Keratinocyte (primary cell): Measurements from ENCODE around the gene SUN2. TPM values are rescaled to one million over a fixed set of nuclear protein-coding genes. Genes with fewer than 3 reads are reported as not detected.

ENCODE experiments used
- DNase-seq: peaks from one replicate; pipeline ENCODE4 v3.0.0-alpha.2; 2011; ENCODE audit warnings: low read depth, missing footprints, low spot score
- FAIRE-seq: peaks from 2 replicates; lab custom pipeline; 2011; peaks lifted over from hg19 to GRCh38; lab: Jason Lieb, UNC
- H2AFZ ChIP-seq: 2 replicates; pipeline ENCODE4 v1.6.0; 2012; ENCODE audit warnings: low read length, control low read depth, inconsistent platforms; ENCODE audit not compliant: control insufficient read depth
- H3K27ac ChIP-seq: 2 replicates; pipeline ENCODE4 v1.5.1; 2011; ENCODE audit warnings: low read length; ENCODE audit not compliant: control insufficient read depth, insufficient read depth
- H3K27me3 ChIP-seq: 3 replicates; pipeline ENCODE4 v1.6.0; 2011; ENCODE audit warnings: low read length; ENCODE audit not compliant: control insufficient read depth, insufficient read depth; ENCODE audit errors: extremely low read depth
- H3K36me3 ChIP-seq, 2 experiments: 2 replicates in 1 of 2; 3 replicates in 1 of 2; pipeline ENCODE4 v1.5.1; 2011; ENCODE audit warnings: low read length in 2 of 2, mild to moderate bottlenecking in 1 of 2; ENCODE audit not compliant: control insufficient read depth in 2 of 2, insufficient read depth in 2 of 2; ENCODE audit errors: extremely low read depth in 1 of 2
- H3K4me1 ChIP-seq: 3 replicates; pipeline ENCODE4 v1.5.1; 2011; ENCODE audit warnings: low read length; ENCODE audit not compliant: control insufficient read depth, insufficient read depth; ENCODE audit errors: extremely low read depth
- H3K4me2 ChIP-seq: 3 replicates; pipeline ENCODE4 v1.6.0; 2011; ENCODE audit warnings: low read depth, low read length; ENCODE audit not compliant: control insufficient read depth, insufficient read depth; ENCODE audit errors: extremely low read depth
- H3K4me3 ChIP-seq, 3 experiments: fragments of 200-600 bp in 1 of 3; sonication (generic) in 1 of 3; 2 replicates in 2 of 3; 3 replicates in 1 of 3; pipeline ENCODE4 v1.5.1; 2011 to 2016; ENCODE audit warnings: low read length in 3 of 3, mild to moderate bottlenecking in 3 of 3, control low read depth in 2 of 3, inconsistent platforms in 1 of 3, low read depth in 1 of 3, mixed read lengths in 1 of 3, mixed run types in 1 of 3, moderate library complexity in 1 of 3; ENCODE audit not compliant: control insufficient read depth in 2 of 3, insufficient read depth in 2 of 3; ENCODE audit errors: extremely low read depth in 1 of 3
- H3K79me2 ChIP-seq: 2 replicates; pipeline ENCODE4 v1.6.0; 2012; ENCODE audit warnings: low read length; ENCODE audit not compliant: control insufficient read depth, insufficient read depth
- H3K9ac ChIP-seq: 3 replicates; pipeline ENCODE4 v1.6.0; 2011; ENCODE audit warnings: low read length; ENCODE audit not compliant: control insufficient read depth, insufficient read depth; ENCODE audit errors: extremely low read depth
- H3K9me1 ChIP-seq: 3 replicates; pipeline ENCODE4 v1.6.0; 2011; ENCODE audit warnings: low read length; ENCODE audit not compliant: control insufficient read depth, insufficient read depth; ENCODE audit errors: extremely low read depth
- H3K9me3 ChIP-seq: 2 replicates; pipeline ENCODE4 v1.5.1; 2012; ENCODE audit warnings: low read depth, low read length; ENCODE audit not compliant: control insufficient read depth
- H4K20me1 ChIP-seq: 3 replicates; pipeline ENCODE4 v1.6.0; 2011; ENCODE audit warnings: low read length; ENCODE audit not compliant: control insufficient read depth, insufficient read depth; ENCODE audit errors: extremely low read depth
- CTCF ChIP-seq, 3 experiments: IDR thresholded peaks in 1 of 3; conservative IDR thresholded peaks in 1 of 3; optimal IDR thresholded peaks in 1 of 3; 2 replicates in 2 of 3; 3 replicates in 1 of 3; pipeline versions ENCODE3 to v1.5.1; 2011; ENCODE audit warnings: low read length in 3 of 3, mild to moderate bottlenecking in 3 of 3, moderate library complexity in 2 of 3, control low read depth in 1 of 3, inconsistent platforms in 1 of 3; ENCODE audit not compliant: insufficient read depth in 2 of 3; ENCODE audit errors: extremely low read depth in 1 of 3
- EZH2 ChIP-seq: IDR thresholded peaks from one replicate; pipeline ENCODE4 v1.6.1; 2012; ENCODE audit warnings: inconsistent platforms, mild to moderate bottlenecking, low read length, moderate library complexity
- dilution Hi-C: fragments of 300-500 bp; cut with MboI; formaldehyde crosslinking; loops from one replicate; pipeline ENCODE4 v1.7.0; 2020; ENCODE audit warnings: low sequenced_read_pairs; ENCODE audit not compliant: extremely low pct_ligation_motif_present
- polyA plus RNA-seq, 5 experiments: library from polyadenylated mRNA; depleted of rRNA in 3 of 5; stranded (reverse) in 3 of 5; stranded (forward) in 1 of 5; unstranded in 1 of 5; fragments of >200 nt; gene quantifications; 1 replicate in 1 of 5; 2 replicates in 3 of 5; 3 replicates in 1 of 5; pipeline versions ENCODE4 v1.2.1 to v1.2.3, GENCODE V29; 2011 to 2012; ENCODE audit warnings: missing spikeins in 2 of 5, low read depth in 1 of 5, low replicate concordance in 1 of 5

The SUN2 gene
- polyA plus RNA-seq, 1 donor (not counting 4 experiments of a cell fraction or from before 2014, with no cell fraction given): 15.9 TPM

- peak overlapping the region in 1 of 3 experiments; percentile 99 for H3K4me3 ChIP-seq
- no peak overlapping the region for H3K9ac ChIP-seq
- no peaks in the 10 kb centered on the region for H3K9me3 ChIP-seq
- DNase-seq (no peak), FAIRE-seq (no peak)
- H3K36me3 ChIP-seq: peaks cover 0 to 14% of the 10 kb centered on the region in 2 experiments
- H3K9me1 ChIP-seq: peaks cover 9% of the 10 kb centered on the region
- peak overlapping the region; percentile 98 for H3K4me2 ChIP-seq
- no peak overlapping the region for H2AFZ ChIP-seq
- H3K79me2 ChIP-seq: peaks cover 68% of the 10 kb centered on the region
- TF ChIP-seq CTCF (optimal IDR thresholded peaks at IDR 0.05 in 1 of 3, IDR thresholded peaks at IDR 0.05 in 1 of 3, conservative IDR thresholded peaks at IDR 0.05 in 1 of 3; ENCODE audit: extremely low read depth in 1 of 3, insufficient read depth in 2 of 3, low read length in 3 of 3) (no peak), EZH2 (no peak)
- H3K4me1 ChIP-seq: peaks cover 24% of the 10 kb centered on the region
- H4K20me1 ChIP-seq: peaks cover 7% of the 10 kb centered on the region
- no peak overlapping the region for H3K27ac ChIP-seq
- dilution Hi-C loops: no loop called here
- no peaks in the 10 kb centered on the region for H3K27me3 ChIP-seq
Observed at GRCh38 chr22:38707984-38708383, 47.8 kb downstream of the SUN2 start.

- Histone ChIP-seq H3K4me1 (peaks cover 24% of the 10 kb centered on the region), H3K36me3 (peaks cover 0 to 12% of the 10 kb centered on the region in 2 experiments), H3K27me3 (no peaks in the 10 kb centered on the region), H3K4me2 (peak overlapping the region; percentile 98), H4K20me1 (peaks cover 7% of the 10 kb centered on the region), H3K79me2 (peaks cover 62% of the 10 kb centered on the region), H2AFZ (no peak overlapping the region), H3K9me1 (peaks cover 9% of the 10 kb centered on the region), H3K4me3 (peak overlapping the region; percentile 88 to 99 (median 89)), H3K9me3 (no peaks in the 10 kb centered on the region), H3K9ac (peak overlapping the region; percentile 93), H3K27ac (peak overlapping the region; percentile 94)
- peak; percentile 46 for FAIRE-seq
- DNase-seq: no peak
- dilution Hi-C loops: no loop called here
- TF ChIP-seq CTCF (optimal IDR thresholded peaks at IDR 0.05 in 1 of 3, IDR thresholded peaks at IDR 0.05 in 1 of 3, conservative IDR thresholded peaks at IDR 0.05 in 1 of 3; ENCODE audit: extremely low read depth in 1 of 3, insufficient read depth in 2 of 3, low read length in 3 of 3) (no peak), EZH2 (no peak)
Observed at GRCh38 chr22:38707346-38707745, 48.5 kb downstream of the SUN2 start.
